MM.1S (cell line): ENCODE results near the gene NAT9.

Experiments
- EZH2 ChIP-seq: fragments of 300-600 bp; sonication (generic); optimal IDR thresholded peaks from 2 replicates; pipeline ENCODE3; 2017; ENCODE audit warnings: low read depth, mild to moderate bottlenecking, antibody characterized with exemption, low read length, mixed read lengths
- TF ChIP-seq, protein P1 (sequence below): fragments of 300-600 bp; sonication (generic); IDR thresholded peaks from 2 replicates; pipeline ENCODE4 v1.5.1; 2016; ENCODE audit warnings: antibody characterized with exemption, low read length, mixed read lengths

DNA sequence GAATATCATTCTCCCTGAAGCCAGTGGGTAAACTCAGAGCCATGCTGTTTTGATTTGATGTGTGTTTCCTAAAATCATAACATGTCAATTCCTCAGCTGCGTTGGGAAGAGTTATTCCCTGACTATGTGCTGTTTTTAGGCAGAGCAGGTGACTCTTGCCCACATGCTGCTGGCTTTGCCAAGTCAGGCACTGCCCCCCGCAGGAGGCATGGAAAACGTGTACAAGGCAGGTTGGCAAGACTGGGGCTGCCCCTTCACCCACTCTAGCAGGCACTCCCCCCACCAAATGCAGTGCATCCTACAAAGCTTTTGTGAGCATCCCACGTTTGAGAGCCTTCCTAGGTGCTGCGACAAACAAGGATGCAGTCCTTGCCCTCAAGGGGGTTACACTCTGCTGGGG lies 38.3 kb upstream of the NAT9 start:
- TF ChIP-seq, protein P1, sequence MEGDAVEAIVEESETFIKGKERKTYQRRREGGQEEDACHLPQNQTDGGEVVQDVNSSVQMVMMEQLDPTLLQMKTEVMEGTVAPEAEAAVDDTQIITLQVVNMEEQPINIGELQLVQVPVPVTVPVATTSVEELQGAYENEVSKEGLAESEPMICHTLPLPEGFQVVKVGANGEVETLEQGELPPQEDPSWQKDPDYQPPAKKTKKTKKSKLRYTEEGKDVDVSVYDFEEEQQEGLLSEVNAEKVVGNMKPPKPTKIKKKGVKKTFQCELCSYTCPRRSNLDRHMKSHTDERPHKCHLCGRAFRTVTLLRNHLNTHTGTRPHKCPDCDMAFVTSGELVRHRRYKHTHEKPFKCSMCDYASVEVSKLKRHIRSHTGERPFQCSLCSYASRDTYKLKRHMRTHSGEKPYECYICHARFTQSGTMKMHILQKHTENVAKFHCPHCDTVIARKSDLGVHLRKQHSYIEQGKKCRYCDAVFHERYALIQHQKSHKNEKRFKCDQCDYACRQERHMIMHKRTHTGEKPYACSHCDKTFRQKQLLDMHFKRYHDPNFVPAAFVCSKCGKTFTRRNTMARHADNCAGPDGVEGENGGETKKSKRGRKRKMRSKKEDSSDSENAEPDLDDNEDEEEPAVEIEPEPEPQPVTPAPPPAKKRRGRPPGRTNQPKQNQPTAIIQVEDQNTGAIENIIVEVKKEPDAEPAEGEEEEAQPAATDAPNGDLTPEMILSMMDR, result peak; percentile 15; the same call in 1 of the 2 replicates
- no peak for TF ChIP-seq EZH2
